PC-9 (cell line): ENCODE data around the gene RFFL.

Experiments used
- CTCF ChIP-seq: fragments of 200-600 bp; sonication (generic); conservative IDR thresholded peaks from 2 replicates; pipeline ENCODE4 v1.6.1; 2017; ENCODE audit warnings: mixed run types, antibody characterized with exemption, mild to moderate bottlenecking, moderate library complexity
- EZH2 ChIP-seq: fragments of 200-600 bp; sonication (generic); IDR thresholded peaks from 2 replicates; pipeline ENCODE4 v1.8.0; 2017; ENCODE audit warnings: antibody characterized with exemption, low read depth

- TF ChIP-seq CTCF (no peak), EZH2 (no peak)
Measured at GRCh38 chr17:34958438-34958837, 105.1 kb downstream of the RFFL start.
